ENCODE results near the gene SLC38A10. TPM values are rescaled to one million over a fixed set of nuclear protein-coding genes. Genes with fewer than 3 reads are reported as not detected.
A peak's percentile ranks its signal among the peaks of the same experiment; 100 is the strongest.

The SLC38A10 gene
- total and polyA plus RNA-seq, 8 donors, result 72.8 to 190 (median 96.9) TPM

DNA sequence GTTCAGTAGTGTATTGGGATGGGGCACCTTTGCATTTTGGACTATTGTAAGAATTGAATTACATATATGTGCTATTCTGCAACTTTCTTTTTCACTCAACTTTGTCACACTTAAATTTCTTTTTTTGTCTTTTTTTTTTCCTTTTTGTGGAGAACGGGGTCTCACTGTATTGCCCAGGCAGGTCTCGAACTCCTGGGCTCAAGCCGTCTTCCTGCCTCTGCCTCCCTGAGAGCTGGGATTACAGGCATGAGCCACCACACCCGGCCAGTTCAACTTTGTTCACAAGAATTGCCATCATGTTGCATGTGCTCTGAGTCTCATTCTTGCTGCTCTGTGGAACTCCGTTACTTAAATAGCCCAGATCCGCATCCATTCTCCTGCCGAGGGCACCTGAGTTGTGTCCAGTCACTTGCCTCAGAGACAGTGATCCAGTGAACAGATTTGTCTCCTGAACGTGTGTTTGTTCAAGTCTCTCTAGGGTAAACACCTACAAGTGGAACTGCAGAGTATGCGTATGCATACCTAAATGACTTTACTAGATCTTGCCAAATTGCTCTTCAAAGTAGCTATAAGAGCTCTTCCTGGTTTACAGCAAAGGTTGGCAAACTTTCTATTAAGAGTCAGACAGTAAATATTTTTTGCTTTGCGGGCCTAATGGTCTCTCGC is 3.4 kb upstream of the SLC38A10 start:
- ATAC-seq, result no peak
- intact Hi-C loops (cut with DNase I), result loop anchor here in 1 of 3 donors (10.0 kb wide), 1 partner anchor 96 kb away; the partner anchor contains the start of gene BAHCC1
- Histone ChIP-seq H3K4me1 (no peaks in the 10 kb centered on the region), H3K9me3 (no peaks in the 10 kb centered on the region), H3K27me3 (no peaks in the 10 kb centered on the region), H3K36me3 (no peaks in the 10 kb centered on the region), H3K4me3 (no peak overlapping the region), H3K27ac (no peak overlapping the region)
- DNase-seq, result no peak
- TF ChIP-seq, protein P1, sequence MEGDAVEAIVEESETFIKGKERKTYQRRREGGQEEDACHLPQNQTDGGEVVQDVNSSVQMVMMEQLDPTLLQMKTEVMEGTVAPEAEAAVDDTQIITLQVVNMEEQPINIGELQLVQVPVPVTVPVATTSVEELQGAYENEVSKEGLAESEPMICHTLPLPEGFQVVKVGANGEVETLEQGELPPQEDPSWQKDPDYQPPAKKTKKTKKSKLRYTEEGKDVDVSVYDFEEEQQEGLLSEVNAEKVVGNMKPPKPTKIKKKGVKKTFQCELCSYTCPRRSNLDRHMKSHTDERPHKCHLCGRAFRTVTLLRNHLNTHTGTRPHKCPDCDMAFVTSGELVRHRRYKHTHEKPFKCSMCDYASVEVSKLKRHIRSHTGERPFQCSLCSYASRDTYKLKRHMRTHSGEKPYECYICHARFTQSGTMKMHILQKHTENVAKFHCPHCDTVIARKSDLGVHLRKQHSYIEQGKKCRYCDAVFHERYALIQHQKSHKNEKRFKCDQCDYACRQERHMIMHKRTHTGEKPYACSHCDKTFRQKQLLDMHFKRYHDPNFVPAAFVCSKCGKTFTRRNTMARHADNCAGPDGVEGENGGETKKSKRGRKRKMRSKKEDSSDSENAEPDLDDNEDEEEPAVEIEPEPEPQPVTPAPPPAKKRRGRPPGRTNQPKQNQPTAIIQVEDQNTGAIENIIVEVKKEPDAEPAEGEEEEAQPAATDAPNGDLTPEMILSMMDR (IDR thresholded peaks at IDR 0.05), result no peak
- 76% methylated on average over 11 of the region's 11 CpGs for WGBS, 2 donors
- FAIRE-seq, result no peak

DNA sequence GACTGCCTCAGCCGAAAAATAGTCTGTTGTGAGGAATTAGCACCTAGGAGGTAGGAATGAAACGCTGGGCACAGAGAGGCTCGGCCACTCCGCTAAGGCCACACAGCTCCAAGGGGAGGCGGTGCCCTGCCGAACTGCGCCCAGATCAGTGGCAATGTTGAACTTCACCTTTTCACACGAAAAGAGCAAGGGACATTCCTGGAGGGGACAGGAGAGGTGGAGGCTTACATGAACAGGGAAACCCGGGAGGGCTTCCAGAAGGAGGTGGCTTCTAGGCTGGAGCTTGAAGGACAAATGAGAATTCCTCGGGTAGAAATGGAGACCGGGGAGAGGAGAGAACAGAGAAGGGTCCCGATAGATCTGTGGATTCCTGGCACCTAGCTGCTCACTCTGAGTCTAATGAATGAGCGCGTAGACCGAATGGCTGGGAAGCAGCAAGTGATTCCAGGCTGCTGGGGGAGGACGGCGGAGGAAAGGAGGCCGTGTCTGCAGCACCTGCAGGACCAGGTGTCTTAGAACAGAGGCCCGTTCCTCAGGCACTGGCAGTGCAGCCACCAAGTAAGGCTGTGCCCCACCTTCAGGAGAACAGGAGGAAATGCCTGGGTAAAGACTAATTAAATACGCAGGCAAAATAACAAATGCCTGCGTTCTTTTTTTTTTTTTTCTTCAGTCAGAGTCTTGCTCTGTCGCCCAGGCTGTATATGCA is 722 bp upstream of the SLC38A10 start:
- intact Hi-C loops (cut with DNase I), result loop anchor here in 1 of 3 donors (10.0 kb wide), 1 partner anchor 99 kb away; the partner anchor contains the start of gene BAHCC1
- no peaks in the 10 kb centered on the region for H3K36me3 ChIP-seq
- peak; percentile 73 to 88 (median 80) for DNase-seq
- H3K4me3 ChIP-seq, result peak overlapping the region; percentile 73 to 93 (median 88)
- H3K27me3 ChIP-seq, result no peaks in the 10 kb centered on the region
- TF ChIP-seq, protein P1 (IDR thresholded peaks at IDR 0.05), result peak in 3 of 4 donors; percentile 15 to 40 (median 24)
- peaks cover 0 to 15% (median 0%) of the 10 kb centered on the region in 3 donors for H3K4me1 ChIP-seq
- WGBS, 2 donors, result 3 to 4% methylated on average over 22 of the region's 22 CpGs
- H3K9me3 ChIP-seq, result no peaks in the 10 kb centered on the region
- no peak for FAIRE-seq
- peak; percentile 67 to 76 (median 70) for ATAC-seq
- peak overlapping the region; percentile 86 to 98 (median 93) for H3K27ac ChIP-seq

DNA sequence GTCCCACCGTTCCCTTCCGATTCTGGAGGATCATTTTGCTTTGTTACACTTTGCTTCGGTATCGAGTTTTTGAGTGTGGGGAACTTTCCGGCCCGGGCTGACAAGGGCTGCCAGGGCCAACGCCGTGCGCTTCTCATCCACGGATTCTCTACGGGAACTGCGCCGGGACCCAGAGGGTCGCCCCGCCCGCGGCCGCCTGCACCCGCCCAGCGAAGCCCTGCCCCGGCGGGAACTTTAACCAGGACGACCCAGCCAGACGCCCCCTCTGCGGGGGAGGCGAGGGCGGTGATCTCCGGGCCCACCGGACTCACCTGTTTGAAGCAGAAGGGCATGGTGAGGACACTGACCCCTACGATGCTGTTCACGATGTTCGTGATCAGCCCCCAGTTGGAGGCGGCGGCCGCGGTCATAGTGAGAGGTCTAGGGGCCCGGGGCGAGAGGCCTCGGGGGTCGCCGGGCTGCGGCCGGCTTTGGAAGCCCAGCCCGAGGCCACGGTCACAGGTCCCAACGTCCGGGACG is 536 bp downstream of the SLC38A10 start:
- peak overlapping the region; percentile 73 to 93 (median 88) for H3K4me3 ChIP-seq
- peaks cover 0 to 15% (median 0%) of the 10 kb centered on the region in 3 donors for H3K4me1 ChIP-seq
- peak in 5 of 6 donors; percentile 41 to 81 (median 66) for DNase-seq
- H3K36me3 ChIP-seq, result no peaks in the 10 kb centered on the region
- intact Hi-C loops (cut with DNase I), result loop anchor here in 2 of 3 donors (5.0 to 10.0 kb wide), 2 partner anchors 100 to 188 kb away; partner anchors contain the start of gene BAHCC1 (in 1 of the 2)
- H3K27me3 ChIP-seq, result no peaks in the 10 kb centered on the region
- TF ChIP-seq, protein P1 (IDR thresholded peaks at IDR 0.05), result no peak
- H3K27ac ChIP-seq, result peak overlapping the region; percentile 86 to 98 (median 93)
- 0 to 1% methylated on average over 41 to 48 of the region's 48 CpGs for WGBS, 2 donors
- no peaks in the 10 kb centered on the region for H3K9me3 ChIP-seq
- FAIRE-seq, result no peak
- peak; percentile 21 to 37 (median 26) for ATAC-seq

DNA sequence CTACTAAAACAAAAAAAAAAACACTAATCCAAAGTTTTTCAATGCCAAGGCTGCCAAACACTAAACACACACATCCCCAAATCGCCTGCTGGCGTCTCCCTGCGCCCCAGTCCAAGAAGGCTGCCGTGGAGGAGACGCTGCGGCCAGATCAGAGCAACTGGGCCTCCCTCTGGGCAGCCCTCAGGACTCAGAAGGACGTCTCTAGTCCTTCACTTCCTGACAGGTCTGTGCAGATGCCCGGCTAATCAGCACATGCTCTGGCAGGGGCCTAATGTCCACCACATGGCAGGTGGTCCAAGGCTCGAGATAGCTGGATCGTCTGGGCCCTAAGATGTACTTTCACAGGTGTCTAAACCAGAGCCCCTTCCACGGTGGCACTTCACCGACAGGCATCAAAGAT is 2.7 kb downstream of the SLC38A10 start:
- Histone ChIP-seq H3K9me3 (no peaks in the 10 kb centered on the region), H3K36me3 (peaks cover 0 to 14% (median 9%) of the 10 kb centered on the region in 3 donors), H3K27me3 (no peaks in the 10 kb centered on the region), H3K4me3 (peak overlapping the region in 1 of 4 donors; percentile 84), H3K27ac (peak overlapping the region in 2 of 4 donors; percentile 8 to 37), H3K4me1 (peaks cover 0 to 15% (median 0%) of the 10 kb centered on the region in 3 donors)
- WGBS, 2 donors, result 36 to 38% methylated on average over 12 of the region's 12 CpGs
- peak in 1 of 6 donors; percentile 54 for DNase-seq
- TF ChIP-seq, protein P1 (IDR thresholded peaks at IDR 0.05), result no peak
- no peak for ATAC-seq
- intact Hi-C loops (cut with DNase I), result loop anchor here in 2 of 3 donors (5.0 to 10.0 kb wide), 2 partner anchors 102 to 190 kb away; partner anchors contain the start of gene BAHCC1 (in 1 of the 2)
- no peak for FAIRE-seq
